ENCODE measurements around the gene EEA1.

The EEA1 gene

GRCh38 chr12:92757597-92758121 lies 171.4 kb downstream of the EEA1 start:
- TF ChIP-seq ZNF10 (tag by site-specific recombination; IDR thresholded peaks at IDR 0.05), result no peak
- TF ChIP-seq TSHZ1 (tag by site-specific recombination; IDR thresholded peaks at IDR 0.05; ENCODE audit: borderline replicate concordance), result no peak
- TF ChIP-seq PRDM10 (tag by site-specific recombination; IDR thresholded peaks at IDR 0.05), result no peak
- no peak for TF ChIP-seq YY1 (tag by site-specific recombination; IDR thresholded peaks at IDR 0.05)
- TF ChIP-seq ZNF169 (tag by site-specific recombination; IDR thresholded peaks at IDR 0.05), result no peak
- no peak for TF ChIP-seq GLI2 (tag by site-specific recombination; IDR thresholded peaks at IDR 0.05; ENCODE audit: borderline replicate concordance, low read depth)
- TF ChIP-seq ZNF266 (tag by site-specific recombination; IDR thresholded peaks at IDR 0.05; ENCODE audit: low read depth), result no peak
- TF ChIP-seq ZNF623 (tag by site-specific recombination; IDR thresholded peaks at IDR 0.05), result no peak
- no peak for TF ChIP-seq ZFP69B (tag by site-specific recombination; IDR thresholded peaks at IDR 0.05)
- no peak for TF ChIP-seq GFI1B (tag by site-specific recombination; IDR thresholded peaks at IDR 0.05)
- no peak for TF ChIP-seq ZIC2 (tag by site-specific recombination; IDR thresholded peaks at IDR 0.05)
- no peak for TF ChIP-seq ZNF223 (tag by site-specific recombination; IDR thresholded peaks at IDR 0.05)
- TF ChIP-seq ZNF184 (tag by site-specific recombination; IDR thresholded peaks at IDR 0.05), result no peak
- no peak for TF ChIP-seq PRDM1 (tag by site-specific recombination; IDR thresholded peaks at IDR 0.05)
- no peak for TF ChIP-seq SCRT1 (tag by site-specific recombination; IDR thresholded peaks at IDR 0.05; ENCODE audit: borderline replicate concordance)
- no peak for TF ChIP-seq ZFP41 (tag by site-specific recombination; IDR thresholded peaks at IDR 0.05; ENCODE audit: borderline replicate concordance)
- TF ChIP-seq ZNF311 (tag by site-specific recombination; IDR thresholded peaks at IDR 0.05; ENCODE audit: borderline replicate concordance), result no peak
- no peak for TF ChIP-seq ZNF837 (tag by site-specific recombination; IDR thresholded peaks at IDR 0.05)
- TF ChIP-seq ZNF677 (tag by site-specific recombination; IDR thresholded peaks at IDR 0.05), result no peak
- TF ChIP-seq ZNF132 (tag by site-specific recombination; IDR thresholded peaks at IDR 0.05; ENCODE audit: borderline replicate concordance), result no peak
- Histone ChIP-seq H3K36me3 (ENCODE audit: control insufficient read depth in 2 of 2, insufficient read depth in 1 of 2, low read length in 2 of 2) (no peaks in the 10 kb centered on the region), H3K9me3 (ENCODE audit: control insufficient read depth, insufficient read depth, low read depth, low read length) (no peaks in the 10 kb centered on the region), H3K4me1 (ENCODE audit: control insufficient read depth, insufficient read depth, low read length) (peaks cover 2% of the 10 kb centered on the region; the same call in 1 of the 2 replicates), H3K27ac (ENCODE audit: extremely low read depth, low read depth, low read length) (no peak overlapping the region), H3K4me3 (ENCODE audit: low read depth, low read length) (no peak overlapping the region)
- ChIA-PET POLR2A (no interaction called here), CTCF (interaction anchor here (0.8 kb wide), 1 partner anchor 11 kb away, joined by 3 read pairs; no protein-coding TSS in a partner anchor)

Measured in HEK293 (cell line).